ENCODE measurements around the gene IGFBPL1.
"Not testable (repeated sequence)": the region's sequence is repeated elsewhere in the genome, so short reads cannot be mapped to it uniquely, and the experiment has no call there.

IGFBPL1 gene

DNA sequence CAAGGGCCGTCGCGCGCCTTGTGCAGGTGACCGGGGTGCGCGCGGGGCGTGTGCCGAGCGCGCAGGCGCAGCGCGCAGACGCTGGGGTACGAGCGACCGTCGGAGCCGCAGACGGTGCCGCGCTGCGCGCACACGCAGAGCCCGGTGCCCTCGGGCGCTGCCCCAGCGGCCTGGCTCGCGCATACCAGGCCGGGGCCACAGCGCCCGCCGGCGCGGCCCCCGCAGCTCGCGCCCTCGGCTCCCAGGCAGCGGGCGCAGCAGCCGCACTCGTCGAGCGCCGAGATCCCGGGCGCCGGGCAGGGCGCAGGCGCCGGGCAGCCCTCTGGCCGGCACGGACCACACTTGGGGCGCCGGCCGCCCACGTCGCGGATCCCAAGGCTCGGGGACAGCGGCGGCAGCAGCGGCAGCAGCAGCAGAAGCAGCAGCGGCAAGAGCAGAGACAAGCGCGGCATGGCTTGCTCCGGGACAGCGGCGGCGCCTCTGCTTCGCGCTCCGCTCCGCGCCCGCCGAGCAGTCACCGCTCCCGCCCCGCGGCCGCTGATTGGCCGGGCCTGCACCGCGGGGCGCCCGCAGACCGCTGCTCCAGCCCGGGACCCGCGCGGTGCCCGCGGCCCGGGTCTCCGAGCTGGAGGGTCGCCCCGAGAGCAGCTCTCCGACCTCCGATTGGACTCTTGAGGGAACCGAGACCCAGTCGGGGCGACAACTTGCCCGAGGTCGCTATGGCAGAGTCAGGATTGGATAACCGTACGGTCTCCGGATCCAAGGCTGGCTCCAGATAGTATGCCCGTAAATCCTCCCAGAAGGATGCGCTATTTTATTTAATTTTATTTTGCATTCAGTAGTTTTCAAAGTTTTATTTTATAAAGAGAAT is at the start of gene IGFBPL1:
Gene IGFBPL1, minus strand, starts transcription at position 482 of the 871 bp plus-strand sequence. Its CDS starts 30 bp downstream, at position 452.
- DNase-seq (ENCODE audit: low read depth in 2 of 2), result peak in 1 of 2 donors; percentile 2

GRCh38 chr9:38472583-38473249 is 48.5 kb upstream of the IGFBPL1 start:
- DNase-seq (ENCODE audit: low read depth in 2 of 2), result not testable (repeated sequence)

DNA sequence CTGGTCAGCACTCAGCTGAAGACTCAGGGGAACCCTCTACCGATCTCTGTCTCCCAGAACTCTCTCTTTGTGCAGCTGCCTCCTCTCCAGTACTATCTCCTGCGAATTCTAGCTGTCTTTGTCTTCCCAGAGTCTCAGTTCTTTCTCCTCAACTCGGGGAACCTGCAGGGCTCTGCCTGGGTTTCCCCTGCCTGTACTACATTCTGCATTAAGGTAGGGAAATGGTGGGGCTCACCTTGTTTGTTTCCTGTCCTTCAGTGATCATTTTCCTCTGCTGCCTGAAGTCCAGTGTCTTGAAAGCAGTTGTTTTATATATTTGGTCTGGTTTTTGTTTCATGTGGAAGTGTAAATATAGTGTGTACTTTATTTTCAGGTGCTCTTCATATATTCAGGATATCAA is 43.1 kb upstream of the IGFBPL1 start:
- no peak for DNase-seq (ENCODE audit: low read depth in 2 of 2)

DNA sequence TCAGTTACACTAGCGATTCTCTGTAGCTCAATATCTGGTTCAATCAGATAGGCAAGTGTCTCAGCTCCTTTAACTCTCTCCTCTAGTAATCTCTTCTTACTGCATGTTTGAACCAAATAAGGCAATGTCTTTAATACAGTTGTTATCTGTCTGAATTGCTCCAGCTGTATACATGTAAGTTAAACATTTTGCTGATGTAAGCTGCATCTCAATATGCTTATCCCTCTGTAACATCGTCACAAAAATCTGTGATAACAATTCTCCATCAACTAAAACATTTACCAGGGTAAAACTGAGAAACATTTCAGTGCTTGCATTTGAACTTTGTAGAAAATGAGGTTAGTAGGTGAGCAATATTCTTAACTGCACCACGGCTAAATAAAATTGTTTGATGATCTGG is 29.6 kb upstream of the IGFBPL1 start:
- no peak for DNase-seq (ENCODE audit: low read depth in 2 of 2)

DNA sequence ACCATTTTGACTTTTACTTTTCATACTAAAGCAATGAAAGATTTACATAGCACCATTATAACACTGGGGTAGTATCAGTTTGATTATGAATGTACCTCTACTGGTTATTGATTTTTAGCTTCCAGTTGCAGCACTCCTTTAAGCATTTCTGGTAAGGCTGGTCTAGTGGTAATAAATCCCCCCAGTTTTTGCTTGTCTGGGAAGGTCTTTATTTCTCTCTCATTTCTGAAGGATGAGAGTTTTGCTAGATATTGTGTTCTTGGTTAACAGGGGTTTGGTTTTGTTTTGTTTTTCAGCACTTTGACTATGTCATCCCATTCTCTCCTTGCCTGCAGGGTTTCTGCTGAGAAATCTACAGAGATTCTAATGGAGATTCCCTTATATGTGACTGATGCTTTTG is 26.9 kb upstream of the IGFBPL1 start:
- no peak for DNase-seq (ENCODE audit: low read depth in 2 of 2)

- no peak for DNase-seq (ENCODE audit: low read depth in 2 of 2)
These were observed 23.4 kb upstream of the IGFBPL1 start for GRCh38 chr9:38447703-38448102.

DNA sequence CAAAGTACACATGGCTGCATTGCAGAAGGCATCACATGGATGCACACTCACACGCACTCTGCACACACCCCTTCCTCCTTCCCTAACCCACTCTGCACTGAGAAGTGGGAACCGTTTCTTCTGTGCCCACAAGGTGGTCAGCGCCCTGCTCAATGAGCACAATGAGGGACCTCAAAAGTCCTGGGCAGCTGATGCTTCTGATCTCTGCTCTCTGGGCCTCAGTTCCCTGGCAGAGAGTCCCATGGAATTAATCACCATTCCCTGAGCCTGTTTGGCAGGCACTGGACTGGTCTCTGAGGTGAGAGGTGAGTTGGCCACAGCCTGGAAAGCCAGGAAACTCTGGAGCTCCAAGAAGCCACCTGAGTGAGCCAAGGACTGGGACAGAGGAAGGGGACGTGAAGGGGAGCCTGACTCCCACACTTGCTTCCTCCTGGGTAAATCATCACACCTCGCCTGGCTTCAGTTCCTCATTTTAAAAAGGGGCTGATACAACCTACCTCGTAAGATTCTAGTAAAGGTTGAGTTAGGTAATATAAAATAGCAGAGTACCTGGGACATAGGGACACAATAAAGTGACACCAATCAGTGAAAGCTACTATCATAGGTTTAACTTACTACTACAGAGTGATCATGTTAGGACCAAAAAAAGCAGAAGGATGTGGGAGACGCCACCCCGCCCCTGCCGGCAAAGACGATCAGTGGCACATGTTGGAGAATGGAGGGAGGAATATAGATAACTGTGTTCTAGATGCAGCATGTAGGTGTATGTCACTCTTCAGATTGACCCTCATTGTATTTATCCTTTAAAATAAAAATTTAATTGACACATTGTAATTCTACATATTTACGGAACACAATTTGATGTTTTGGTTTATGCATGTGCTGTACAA is 21.1 kb upstream of the IGFBPL1 start:
- DNase-seq (ENCODE audit: low read depth in 2 of 2), result no peak

- DNase-seq (ENCODE audit: low read depth in 2 of 2), result no peak
These were observed 19.3 kb upstream of the IGFBPL1 start for GRCh38 chr9:38443597-38443996.

GRCh38 chr9:38443181-38443580 is 18.9 kb upstream of the IGFBPL1 start:
- no peak for DNase-seq (ENCODE audit: low read depth in 2 of 2)

- no peak for DNase-seq (ENCODE audit: low read depth in 2 of 2)
These were observed 18.3 kb upstream of the IGFBPL1 start for GRCh38 chr9:38442473-38443096.

DNA sequence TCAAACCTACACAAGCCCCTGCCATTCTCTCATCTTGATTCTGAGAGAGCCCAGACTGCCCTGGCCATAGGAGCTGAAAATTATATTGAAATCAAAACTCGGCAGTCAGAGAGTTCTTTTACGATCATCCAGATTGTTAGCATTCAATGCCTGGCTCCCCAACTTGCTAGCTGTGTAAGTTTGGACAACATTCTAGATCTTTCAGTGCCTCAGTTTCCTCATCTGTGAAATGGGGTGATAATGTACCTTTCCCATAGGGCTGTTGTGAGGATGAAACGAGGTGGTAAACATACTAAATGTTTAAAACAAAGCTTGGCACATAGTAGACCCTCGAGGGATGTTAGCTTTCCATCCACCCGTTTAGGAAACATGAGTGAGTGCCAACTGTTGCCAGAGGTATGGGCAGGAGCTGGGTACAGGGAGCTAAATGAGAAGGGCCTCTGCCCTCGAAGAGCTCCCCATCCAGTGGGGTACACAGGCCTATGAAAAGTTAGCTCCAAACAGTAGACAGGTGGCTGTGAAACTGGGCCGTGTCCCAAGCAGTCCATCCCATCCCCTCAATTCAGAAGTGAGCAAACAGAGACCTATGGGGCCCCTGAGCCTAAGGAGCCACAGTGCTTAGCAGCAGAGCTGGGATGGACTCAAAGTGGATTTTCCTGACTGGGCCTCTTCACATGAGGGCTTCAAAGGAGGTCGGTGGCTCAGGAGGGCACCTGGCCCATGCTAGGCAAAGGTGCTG is 17.3 kb upstream of the IGFBPL1 start:
- DNase-seq (ENCODE audit: low read depth in 2 of 2), result no peak

GRCh38 chr9:38440516-38440915 is 16.3 kb upstream of the IGFBPL1 start:
- no peak for DNase-seq (ENCODE audit: low read depth in 2 of 2)

DNA sequence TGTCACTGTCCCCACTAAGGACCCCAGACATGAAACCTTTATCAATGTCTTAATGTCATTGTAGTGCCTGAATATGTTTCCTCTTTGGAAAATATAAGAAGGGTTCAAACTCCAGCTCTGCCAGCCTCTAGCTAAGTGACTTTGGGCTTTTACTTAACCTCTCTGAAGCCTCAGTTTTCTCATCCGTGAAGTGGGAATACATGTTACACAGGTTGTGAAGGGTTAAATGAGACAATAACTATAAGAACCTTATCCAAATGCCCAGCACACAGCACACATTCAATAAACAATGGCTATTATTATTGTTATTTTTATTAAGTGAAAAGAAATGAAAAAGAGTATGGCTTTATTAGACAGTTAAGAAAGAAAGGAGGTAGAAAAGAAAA is 15.7 kb upstream of the IGFBPL1 start:
- DNase-seq (ENCODE audit: low read depth in 2 of 2), result no peak

GRCh38 chr9:38439291-38439915 is 15.1 kb upstream of the IGFBPL1 start:
- DNase-seq (ENCODE audit: low read depth in 2 of 2), result no peak

DNA sequence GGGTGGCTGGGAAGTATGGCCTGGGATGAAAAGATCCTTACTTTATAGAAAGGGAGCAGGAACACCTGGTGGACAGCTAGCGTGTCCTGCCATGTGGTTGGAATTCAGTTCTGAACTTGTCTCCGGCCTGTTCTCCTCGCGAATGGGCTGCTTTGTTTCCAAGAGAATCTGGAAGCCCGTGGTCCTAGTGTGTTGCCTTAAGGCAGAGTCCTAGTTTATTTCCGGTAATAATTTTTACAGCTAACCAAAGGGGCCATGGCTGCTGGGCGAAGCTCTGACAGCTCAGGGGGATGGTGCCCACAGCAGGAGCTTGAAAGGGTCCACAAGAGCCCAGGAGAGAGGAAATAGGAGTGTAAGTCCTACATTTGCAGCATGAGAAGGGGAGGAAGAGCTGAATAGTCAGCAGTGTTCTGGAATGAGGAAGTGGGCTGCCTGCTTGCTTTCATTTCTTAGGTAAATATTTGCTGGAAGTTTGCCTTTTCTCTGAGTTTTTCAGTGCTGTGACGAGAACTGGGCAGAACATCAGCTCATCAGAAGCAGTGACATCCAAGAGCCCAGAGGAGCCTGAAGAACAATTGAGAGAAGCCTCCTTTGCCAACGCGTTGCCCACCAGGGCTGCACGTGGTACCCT is 13.1 kb upstream of the IGFBPL1 start:
- DNase-seq (ENCODE audit: low read depth in 2 of 2), result no peak

DNA sequence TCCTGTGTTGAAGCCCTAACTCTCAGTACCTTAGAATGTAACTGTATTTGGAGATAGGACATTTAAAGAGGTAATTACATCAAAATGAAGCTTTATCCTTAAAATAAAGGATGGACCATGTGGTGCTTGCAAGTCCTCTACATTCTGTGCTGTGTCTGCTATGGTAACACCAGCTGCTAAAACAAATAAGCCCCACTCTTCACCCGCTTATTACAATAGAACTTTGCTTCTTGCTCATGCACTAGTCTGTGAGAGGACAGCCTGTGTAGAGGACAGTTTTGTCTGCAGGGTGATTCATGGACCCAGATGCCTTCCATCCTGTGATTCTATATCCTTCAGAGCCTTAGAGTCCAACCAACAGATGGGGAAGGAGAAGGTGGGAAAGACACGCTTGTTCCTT is 12.5 kb upstream of the IGFBPL1 start:
- no peak for DNase-seq (ENCODE audit: low read depth in 2 of 2)

- DNase-seq (ENCODE audit: low read depth in 2 of 2), result no peak
These were observed 11.3 kb upstream of the IGFBPL1 start for GRCh38 chr9:38435521-38435920.

DNA sequence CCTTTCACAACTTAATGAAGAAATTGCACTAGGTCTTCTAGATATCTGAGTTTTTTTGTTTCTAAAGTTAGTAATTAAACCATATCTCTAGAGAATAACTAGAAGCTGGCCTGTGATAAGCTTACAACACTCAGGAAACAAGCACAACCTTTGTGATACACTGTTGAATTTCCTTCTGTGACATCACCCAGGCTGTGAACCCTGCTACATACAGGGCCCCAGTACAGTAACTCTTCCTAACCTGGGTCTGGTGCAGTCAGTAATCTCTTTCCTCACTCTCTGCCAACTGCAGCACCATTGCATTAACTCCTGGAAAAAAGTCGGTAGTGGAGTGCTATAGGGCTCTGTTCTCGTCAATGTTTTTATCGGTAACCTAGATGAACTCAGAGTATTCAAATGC is 10.6 kb upstream of the IGFBPL1 start:
- DNase-seq (ENCODE audit: low read depth in 2 of 2), result no peak

- DNase-seq (ENCODE audit: low read depth in 2 of 2), result no peak
These were observed 10.1 kb upstream of the IGFBPL1 start for GRCh38 chr9:38434365-38434764.

DNA sequence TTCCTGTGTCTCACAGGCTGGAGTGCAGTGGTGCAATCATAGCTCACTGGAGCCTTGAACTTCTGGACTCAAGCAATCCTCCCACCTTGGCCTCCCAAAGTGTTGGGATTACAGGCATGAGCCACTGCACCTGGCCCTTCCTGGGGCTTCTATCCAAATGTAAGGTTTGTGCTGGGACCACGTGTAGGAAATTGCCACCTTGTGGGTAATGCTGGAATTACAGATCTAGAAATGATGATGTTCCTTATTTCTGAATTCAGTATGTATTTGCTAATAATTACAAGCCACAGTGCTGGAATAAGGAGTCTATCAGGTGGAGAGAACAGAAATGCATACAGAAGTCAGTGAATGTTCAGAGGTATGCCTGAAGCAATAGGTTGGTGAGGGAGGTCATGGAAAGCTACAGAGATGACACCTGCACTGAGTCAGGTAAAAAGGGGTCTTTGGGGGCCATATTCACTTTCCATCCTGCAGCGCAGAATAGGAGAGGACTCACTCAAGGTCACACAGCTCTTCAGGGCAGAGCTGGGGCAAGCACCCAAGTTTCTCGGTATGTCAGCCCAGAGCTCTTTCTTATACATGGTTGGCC is 8.8 kb upstream of the IGFBPL1 start:
- no peak for DNase-seq (ENCODE audit: low read depth in 2 of 2)

Measured in stimulated activated CD8-positive, alpha-beta memory T cell treated with anti-CD3 and anti-CD28 coated beads, Interleukin-15, amount 100 ng/mL, for 48 hours (primary cell).